Measurements from ENCODE around the gene EVI5.
"Not testable (repeated sequence)": the region's sequence is repeated elsewhere in the genome, so short reads cannot be mapped to it uniquely, and the experiment has no call there.

EVI5 gene

GRCh38 chr1:92747735-92748134 is 37.2 kb downstream of the EVI5 start:
- DNase-seq, result no peak

GRCh38 chr1:92746255-92746654 is 38.7 kb downstream of the EVI5 start:
- DNase-seq, result not testable (repeated sequence)

DNA sequence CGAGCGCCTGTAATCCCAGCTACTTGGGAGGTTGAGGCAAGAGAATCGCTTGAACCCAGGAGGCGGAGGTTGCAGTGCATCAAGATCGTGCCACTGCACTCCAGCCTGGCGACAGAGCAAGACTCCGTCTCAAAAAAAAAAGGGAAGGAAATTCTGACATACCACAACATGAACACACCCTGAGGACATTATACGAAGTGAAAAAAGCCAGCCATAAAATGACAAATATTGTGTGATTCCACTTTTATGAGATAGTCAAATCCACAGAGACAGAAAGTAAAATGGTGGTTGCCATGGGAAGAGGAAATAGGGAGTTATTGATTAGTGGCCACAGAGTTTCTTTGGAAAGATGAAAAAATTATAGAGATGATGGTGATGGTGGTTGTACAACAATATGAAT is 41.7 kb downstream of the EVI5 start:
- DNase-seq, result no peak

- DNase-seq, result no peak
Measured at GRCh38 chr1:92739669-92740524, 45.0 kb downstream of the EVI5 start.

- no peak for DNase-seq
Measured at GRCh38 chr1:92736395-92736794, 48.5 kb downstream of the EVI5 start.

DNA sequence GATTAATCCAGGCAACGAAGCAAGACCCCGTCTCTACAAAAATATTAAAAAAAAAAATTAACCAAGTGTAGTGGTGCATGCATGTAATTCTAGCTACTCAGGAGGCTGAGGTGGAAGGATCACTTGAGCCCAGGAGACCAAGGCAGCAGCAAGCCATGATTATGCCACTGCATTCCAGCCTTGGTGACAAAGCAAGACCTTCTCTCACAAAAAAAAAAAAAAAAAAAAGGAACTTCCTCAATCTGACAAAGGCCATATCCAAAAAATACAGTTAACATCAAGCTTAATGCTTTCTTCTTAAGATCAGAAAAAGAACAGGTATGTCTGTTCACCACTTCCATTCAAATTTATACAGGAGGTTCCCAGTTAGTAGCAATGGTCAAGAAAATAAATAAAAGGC is 54.4 kb downstream of the EVI5 start:
- DNase-seq, result no peak

- DNase-seq, result no peak
Measured at GRCh38 chr1:92728697-92729096, 56.2 kb downstream of the EVI5 start.

GRCh38 chr1:92723713-92724112 is 61.2 kb downstream of the EVI5 start:
- not testable (repeated sequence) for DNase-seq

GRCh38 chr1:92721886-92722285 is 63.0 kb downstream of the EVI5 start:
- DNase-seq, result no peak

- DNase-seq, result not testable (repeated sequence)
Measured at GRCh38 chr1:92721157-92721556, 63.8 kb downstream of the EVI5 start.

DNA sequence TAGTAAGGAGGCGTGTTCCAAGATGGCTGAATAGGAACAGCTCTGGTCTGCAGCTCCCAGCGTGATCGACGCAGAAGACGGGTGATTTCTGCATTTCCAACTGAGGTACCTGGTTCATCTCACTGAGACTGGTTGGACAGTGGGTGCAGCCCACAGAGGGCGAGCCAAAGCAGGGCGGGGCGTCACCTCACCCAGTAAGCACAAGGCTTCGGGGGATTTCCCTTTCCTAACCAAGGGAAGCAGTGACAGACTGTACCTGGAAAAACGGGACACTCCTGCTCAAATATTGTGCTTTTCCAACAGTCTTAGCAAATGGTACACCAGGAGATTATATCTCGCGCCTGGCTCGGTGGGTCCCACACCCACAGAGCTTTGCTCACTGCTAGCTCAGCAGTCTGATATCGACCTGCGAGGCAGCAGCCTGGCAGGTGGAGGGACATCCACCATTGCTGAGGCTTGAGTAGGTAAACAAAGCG is 69.4 kb downstream of the EVI5 start:
- not testable (repeated sequence) for DNase-seq

- no peak for DNase-seq
Measured at GRCh38 chr1:92713939-92714338, 71.0 kb downstream of the EVI5 start.

DNA sequence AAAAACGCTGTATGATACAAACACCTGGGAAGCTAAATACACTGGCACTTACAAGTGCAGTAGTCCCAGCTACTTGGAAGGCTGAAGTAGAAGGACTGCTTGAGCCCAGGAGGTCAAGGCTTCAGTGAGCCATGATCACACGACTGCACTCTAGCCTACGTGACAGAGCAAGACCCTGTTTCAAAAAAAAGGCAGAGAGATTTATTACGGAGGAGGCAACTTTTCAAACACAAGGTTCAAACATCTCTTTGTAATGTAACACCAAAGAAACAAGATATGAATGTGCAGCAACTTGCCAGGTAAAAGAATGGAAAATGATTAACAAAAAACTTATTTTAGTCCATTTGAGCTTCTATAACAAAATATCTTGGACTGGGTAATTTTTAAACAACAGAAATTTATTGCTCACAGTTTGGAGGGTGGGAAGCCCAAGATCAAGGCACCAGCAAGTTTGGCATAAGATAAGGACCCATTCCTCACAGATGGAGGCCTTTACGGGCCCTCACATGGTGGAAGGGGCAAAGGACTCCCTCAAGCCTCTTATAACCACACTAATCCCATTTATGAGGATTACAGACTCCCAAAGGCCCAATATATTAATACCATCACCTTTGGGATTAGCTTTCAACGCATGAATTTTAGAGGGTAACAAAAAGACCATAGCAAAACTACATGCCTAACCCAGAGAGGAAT is 73.3 kb downstream of the EVI5 start:
- no peak for DNase-seq

- no peak for DNase-seq
Measured at GRCh38 chr1:92709738-92710137, 75.2 kb downstream of the EVI5 start.

DNA sequence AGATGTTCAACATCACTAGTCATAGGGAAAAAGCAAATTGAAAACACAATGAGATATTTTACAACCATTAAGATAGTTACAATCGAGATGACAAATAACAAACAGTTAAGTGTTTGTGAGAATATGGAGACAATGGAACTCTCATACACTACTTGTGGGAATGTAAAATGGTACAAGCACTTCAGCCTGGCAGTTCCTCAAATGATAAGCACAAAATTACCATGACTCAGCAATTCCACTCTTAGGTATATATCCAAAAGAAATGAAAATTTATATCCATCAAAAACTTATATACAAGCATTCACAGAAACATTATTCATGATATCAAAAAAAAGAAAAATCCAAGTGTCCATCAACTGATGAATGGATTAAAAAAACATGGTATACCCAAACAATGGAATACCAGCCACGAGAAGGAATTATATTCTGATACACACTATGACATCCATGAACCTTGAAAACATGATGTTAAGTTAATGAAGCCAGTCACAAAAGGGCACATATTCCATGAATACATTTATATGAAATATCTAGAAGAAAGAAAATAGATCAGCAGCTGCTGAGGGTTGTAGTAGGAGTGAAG is 76.4 kb downstream of the EVI5 start:
- no peak for DNase-seq

DNA sequence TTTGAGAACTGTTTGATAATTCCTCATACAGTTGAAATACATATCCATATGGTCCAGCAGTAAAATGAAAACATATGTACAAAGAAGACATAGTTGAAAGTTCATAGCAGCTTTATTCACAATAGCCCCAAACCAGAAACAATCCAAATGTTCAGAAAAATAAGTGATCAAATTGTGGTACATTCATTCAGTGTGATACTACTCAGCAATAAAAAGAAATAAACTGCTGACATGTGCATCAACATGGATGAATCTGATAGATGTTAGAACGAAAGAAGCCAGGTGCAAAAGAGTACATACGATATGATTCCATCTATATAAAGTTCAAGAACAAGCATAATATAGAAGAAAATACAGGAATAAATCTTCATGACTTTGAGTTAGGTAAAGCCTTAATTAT is 77.2 kb downstream of the EVI5 start:
- DNase-seq, result no peak

DNA sequence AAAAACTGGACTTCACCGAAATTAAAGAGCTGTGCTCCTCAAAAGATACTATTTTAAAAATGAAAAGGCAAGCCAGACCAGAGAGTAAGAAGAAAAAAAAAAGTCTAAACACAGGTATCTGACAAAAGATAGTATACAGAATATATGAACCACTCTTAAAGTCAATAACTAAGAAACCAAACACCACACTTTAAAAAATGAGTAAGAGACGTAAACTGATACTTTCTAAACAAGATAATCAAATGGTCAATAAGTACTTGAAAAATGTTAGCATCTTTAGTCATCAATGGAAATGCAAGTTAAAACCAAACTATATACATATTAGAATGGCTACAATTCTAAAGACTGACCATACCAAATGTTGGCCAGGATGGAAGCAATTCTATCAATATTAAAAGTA is 77.6 kb downstream of the EVI5 start:
- DNase-seq, result no peak

- DNase-seq, result no peak
Measured at GRCh38 chr1:92705446-92705845, 79.5 kb downstream of the EVI5 start.

GRCh38 chr1:92701147-92701546 is 83.8 kb downstream of the EVI5 start:
- no peak for DNase-seq

- DNase-seq, result no peak
Measured at GRCh38 chr1:92698932-92699331, 86.0 kb downstream of the EVI5 start.

DNA sequence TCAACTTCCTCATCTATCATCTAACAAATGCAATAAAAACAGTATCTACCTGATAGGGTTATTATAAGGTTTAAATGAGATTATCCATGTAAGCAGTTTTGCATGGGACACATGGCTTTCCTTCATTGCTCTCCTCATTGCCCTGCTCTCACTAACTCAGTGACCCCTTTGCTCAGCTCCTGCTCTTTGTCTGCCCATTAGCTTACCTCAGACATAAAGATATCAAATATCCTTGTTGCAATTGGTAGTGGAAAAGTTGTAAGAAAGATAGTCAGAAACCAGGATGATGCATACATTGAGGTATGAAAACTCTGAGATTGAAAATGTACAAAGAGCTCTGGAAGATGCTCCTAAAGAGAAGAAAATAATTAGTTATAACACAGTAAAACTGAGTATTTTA is 89.8 kb downstream of the EVI5 start:
- DNase-seq, result no peak

DNA sequence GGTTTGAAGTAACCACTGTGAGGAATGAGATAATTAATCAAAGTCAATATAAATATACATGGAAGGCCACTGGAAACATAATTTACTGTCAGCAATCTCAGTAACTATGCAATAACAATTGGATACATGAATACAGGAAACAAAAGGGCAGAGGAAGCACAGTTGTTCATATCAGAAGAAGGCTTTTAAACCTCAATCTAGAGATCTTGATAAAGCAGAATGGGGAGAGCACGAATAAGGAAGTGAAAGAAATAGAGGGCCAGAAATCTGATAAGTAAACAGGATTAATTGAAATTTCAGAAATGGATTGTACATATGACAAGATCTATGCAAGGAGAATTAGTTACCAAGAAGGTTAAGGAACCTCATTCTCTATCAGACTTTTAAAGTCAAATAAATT is 93.0 kb downstream of the EVI5 start:
- DNase-seq, result no peak

GRCh38 chr1:92690212-92690906 is 94.5 kb downstream of the EVI5 start:
- no peak for DNase-seq

All from NCI-H2171 (cell line).